ENCODE data around the gene HOXB6. TPM values are rescaled to one million over a fixed set of nuclear protein-coding genes. Genes with fewer than 3 reads are reported as not detected.
A peak's percentile ranks its signal among the peaks of the same experiment; 100 is the strongest.

Gene HOXB6
- total RNA-seq, 1 experiment from 2014 or later: 64.8 TPM

DNA sequence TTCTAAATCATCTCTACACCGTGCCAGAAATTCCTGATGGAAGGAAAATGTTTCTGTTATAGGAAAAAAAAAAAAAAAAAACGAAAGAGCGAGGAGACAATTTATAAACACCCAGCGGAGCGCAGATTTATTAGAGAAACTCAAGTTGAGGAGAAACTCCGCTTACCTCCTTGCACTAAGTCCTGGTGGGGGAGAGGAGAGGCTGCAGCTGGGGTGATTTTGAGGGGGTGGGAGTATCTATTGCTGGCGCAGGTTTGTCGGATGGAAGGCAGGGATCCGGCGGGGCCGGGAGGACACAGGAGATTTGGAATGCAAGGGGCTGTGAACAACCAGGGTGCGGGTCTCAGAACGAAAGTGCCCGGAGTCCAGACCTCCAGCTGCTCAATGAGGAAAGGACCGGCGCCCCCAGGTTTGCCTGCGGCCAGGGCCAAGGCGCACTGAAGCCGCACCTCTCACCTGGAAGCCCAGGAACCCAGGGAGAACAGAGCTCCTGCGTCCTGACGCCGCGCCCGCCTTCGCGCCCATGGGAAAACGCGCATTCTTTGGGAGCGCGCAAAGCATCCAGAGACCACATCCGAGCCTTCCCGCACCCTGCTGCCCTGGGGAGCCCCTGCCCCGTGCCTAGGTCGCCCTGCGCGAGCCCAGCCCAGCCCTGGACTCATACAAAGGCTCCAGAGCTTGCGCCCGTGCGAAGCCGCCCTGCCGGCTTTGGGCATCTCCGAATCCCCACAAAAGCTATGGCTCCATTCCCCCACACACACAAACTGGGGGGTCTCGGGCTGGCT, 12.9 kb upstream of the HOXB6 start:
- no peak for TF ChIP-seq JUND (IDR thresholded peaks at IDR 0.05)
- TF ChIP-seq POLR2AphosphoS5 (IDR thresholded peaks at IDR 0.05; ENCODE audit: low read depth, low read length): peak; percentile 44; the same call in 1 of the 2 replicates
- no peak for TF ChIP-seq RAD21 (IDR thresholded peaks at IDR 0.05; ENCODE audit: low read depth)
- TF ChIP-seq CBX3 (IDR thresholded peaks at IDR 0.05; ENCODE audit: low read depth): no peak
- no peak for DNase-seq (ENCODE audit: low read depth, low spot score)
- ChIA-PET RAD21 (ENCODE audit: low non-redundant PET in 1 of 2, low total read pairs in 2 of 2, uncharacterized antibody in 2 of 2, unreplicated experiment in 2 of 2) (interaction anchor here (1.0 to 1.9 kb wide), 6 partner anchors 27 to 402 kb away, joined by 3 to 7 read pairs (median 4); no protein-coding TSS in a partner anchor), POLR2A (interaction anchor here (0.7 to 2.5 kb wide), 5 partner anchors 8 to 592 kb away, joined by 3 to 6 read pairs (median 5); partner anchors contain the start of gene HOXB9), CTCF (interaction anchor here (0.6 to 3.7 kb wide), 21 partner anchors 8 to 861 kb away, joined by 3 to 21 read pairs (median 5); partner anchors contain the start of gene HOXB9)
- Histone ChIP-seq H3K4me3 (replicated peaks in 1 of 2; ENCODE audit: low read depth in 1 of 2, low read length in 2 of 2) (peak overlapping the region; percentile 80 to 90), H3K79me2 (ENCODE audit: insufficient read depth, low read length) (peaks cover 61% of the 10 kb centered on the region), H3K9me3 (ENCODE audit: control insufficient read depth in 1 of 2, insufficient read depth in 1 of 2, low read depth in 1 of 2, low read length in 2 of 2) (no peaks in the 10 kb centered on the region), H2AFZ (ENCODE audit: low read depth, low read length, poor library complexity, severe bottlenecking) (no peak overlapping the region), H3K4me2 (ENCODE audit: low read length) (peak overlapping the region; percentile 95), H3K27me3 (ENCODE audit: insufficient read depth, low read length) (no peaks in the 10 kb centered on the region), H3K27ac (ENCODE audit: low read depth, low read length) (peak overlapping the region; percentile 88), H3K9ac (ENCODE audit: low read length) (peak overlapping the region; percentile 97), H4K20me1 (ENCODE audit: insufficient read depth) (no peaks in the 10 kb centered on the region), H3K9me2 (ENCODE audit: insufficient read depth) (no peaks in the 10 kb centered on the region), H3K36me3 (ENCODE audit: control insufficient read depth in 1 of 2, insufficient read depth in 2 of 2, low read length in 2 of 2) (no peaks in the 10 kb centered on the region; a peak in 1 of 4 replicates), H3K4me1 (ENCODE audit: control insufficient read depth in 1 of 2, insufficient read depth in 2 of 2, low read length in 2 of 2) (peaks cover 8 to 38% of the 10 kb centered on the region in 2 experiments; a peak in 3 of 4 replicates)
- intact Hi-C loops (cut with micrococcal nuclease): loop anchor here (1.0 to 10.0 kb wide), 9 partner anchors 133 to 593 kb away; no protein-coding TSS in a partner anchor
- peak; percentile 9 for ATAC-seq
- BruUV-seq (replicated peaks): no TSS peak

DNA sequence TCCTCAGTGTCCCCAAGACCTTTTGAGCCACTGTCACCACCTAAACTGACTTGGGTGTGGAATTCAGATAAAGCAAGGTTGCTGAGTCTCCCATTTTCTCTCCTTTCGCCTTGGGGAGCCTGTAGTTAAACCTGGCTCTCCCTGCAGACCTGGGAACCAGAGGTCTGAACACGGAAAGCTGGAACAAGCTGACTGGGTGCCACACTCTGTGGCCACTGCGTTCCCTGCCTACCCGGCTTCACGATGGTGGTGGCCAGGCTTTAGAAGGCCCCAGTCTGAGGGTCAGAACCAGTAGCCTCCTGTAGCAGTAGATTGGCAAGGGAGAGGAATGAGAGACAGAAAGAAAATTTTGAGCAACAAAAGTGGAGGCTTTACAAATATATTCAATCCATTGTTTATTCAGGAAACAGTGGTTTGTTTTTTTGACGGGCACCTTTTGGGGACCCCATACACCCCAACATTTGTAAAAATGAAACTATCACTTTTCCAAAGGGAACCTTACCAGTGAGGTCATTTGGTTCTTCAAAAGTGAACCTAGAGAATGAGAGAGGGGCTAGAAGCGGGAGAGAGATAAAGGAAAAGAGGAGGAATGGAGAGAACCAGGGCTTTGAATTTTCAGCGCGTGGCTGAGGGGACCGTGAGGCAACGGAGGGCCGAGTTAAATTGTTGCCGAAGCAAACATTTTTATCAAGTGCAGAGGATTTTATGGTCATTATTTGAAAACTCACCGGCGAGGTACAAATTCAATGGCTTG, 12.1 kb upstream of the HOXB6 start:
- no peaks in the 10 kb centered on the region for H3K9me2 ChIP-seq (ENCODE audit: insufficient read depth)
- H3K27ac ChIP-seq (ENCODE audit: low read depth, low read length): peak overlapping the region; percentile 88
- H3K4me3 ChIP-seq (replicated peaks in 1 of 2; ENCODE audit: low read depth in 1 of 2, low read length in 2 of 2): peak overlapping the region; percentile 80 to 90
- CTCF ChIA-PET: interaction anchor here (1.0 to 3.7 kb wide), 13 partner anchors 265 to 592 kb away, joined by 3 to 21 read pairs (median 9); no protein-coding TSS in a partner anchor
- POLR2A ChIA-PET: interaction anchor here (1.0 to 2.5 kb wide), 2 partner anchors 9 to 401 kb away, joined by 4 to 6 read pairs; partner anchors contain the start of gene HOXB9
- H2AFZ ChIP-seq (ENCODE audit: low read depth, low read length, poor library complexity, severe bottlenecking): no peak overlapping the region
- RAD21 ChIA-PET (ENCODE audit: low non-redundant PET in 1 of 2, low total read pairs in 2 of 2, uncharacterized antibody in 2 of 2, unreplicated experiment in 2 of 2): interaction anchor here (1.6 to 1.8 kb wide), 2 partner anchors 309 to 401 kb away, joined by 3 to 7 read pairs; no protein-coding TSS in a partner anchor
- intact Hi-C loops (cut with micrococcal nuclease): loop anchor here (5.0 to 10.0 kb wide), 2 partner anchors 132 to 265 kb away; no protein-coding TSS in a partner anchor
- H3K79me2 ChIP-seq (ENCODE audit: insufficient read depth, low read length): peaks cover 60% of the 10 kb centered on the region
- H3K36me3 ChIP-seq (ENCODE audit: control insufficient read depth in 1 of 2, insufficient read depth in 2 of 2, low read length in 2 of 2): no peaks in the 10 kb centered on the region; a peak in 1 of 4 replicates
- DNase-seq (ENCODE audit: low read depth, low spot score) (no peak), ATAC-seq (no peak)
- no peaks in the 10 kb centered on the region for H3K9me3 ChIP-seq (ENCODE audit: control insufficient read depth in 1 of 2, insufficient read depth in 1 of 2, low read depth in 1 of 2, low read length in 2 of 2)
- H3K9ac ChIP-seq (ENCODE audit: low read length): peak overlapping the region; percentile 97
- peaks cover 8 to 45% of the 10 kb centered on the region in 2 experiments; a peak in 3 of 4 replicates for H3K4me1 ChIP-seq (ENCODE audit: control insufficient read depth in 1 of 2, insufficient read depth in 2 of 2, low read length in 2 of 2)
- no peaks in the 10 kb centered on the region for H4K20me1 ChIP-seq (ENCODE audit: insufficient read depth)
- no TSS peak for BruUV-seq (replicated peaks)
- no peaks in the 10 kb centered on the region for H3K27me3 ChIP-seq (ENCODE audit: insufficient read depth, low read length)
- peak overlapping the region; percentile 95 for H3K4me2 ChIP-seq (ENCODE audit: low read length)
- no peak for TF ChIP-seq TCF7L2 (IDR thresholded peaks at IDR 0.05; ENCODE audit: borderline replicate concordance, extremely low read depth, insufficient read depth, insufficient read length)
- TF ChIP-seq JUND (IDR thresholded peaks at IDR 0.05): no peak
- no peak for TF ChIP-seq YY1 (IDR thresholded peaks at IDR 0.05; ENCODE audit: extremely low read depth, insufficient replicate concordance, low read depth, low read length)
- no peak for TF ChIP-seq POLR2A (IDR thresholded peaks at IDR 0.05; ENCODE audit: borderline replicate concordance, extremely low read depth, insufficient read depth, insufficient read length)
- no peak for TF ChIP-seq EZH2phosphoT487 (IDR thresholded peaks at IDR 0.05; ENCODE audit: borderline replicate concordance)
- no peak for TF ChIP-seq ELF1 (IDR thresholded peaks at IDR 0.05; ENCODE audit: borderline replicate concordance, low read depth)
- TF ChIP-seq POLR2AphosphoS5 (IDR thresholded peaks at IDR 0.05; ENCODE audit: low read depth, low read length): no peak
- no peak for TF ChIP-seq SRF (IDR thresholded peaks at IDR 0.05; ENCODE audit: low read depth)
- TF ChIP-seq EGR1 (IDR thresholded peaks at IDR 0.05; ENCODE audit: low read depth): no peak
- TF ChIP-seq CBX3 (IDR thresholded peaks at IDR 0.05; ENCODE audit: low read depth): no peak
- TF ChIP-seq ZBTB33 (IDR thresholded peaks at IDR 0.05; ENCODE audit: extremely low read depth, insufficient replicate concordance, low read length): no peak
- TF ChIP-seq MAX (IDR thresholded peaks at IDR 0.05): no peak
- no peak for TF ChIP-seq EZH2 (IDR thresholded peaks at IDR 0.05)
